Neuronal stem cell (in vitro differentiated cells): Measurements from ENCODE around the gene GYPB.
"Not testable (repeated sequence)": the region's sequence is repeated elsewhere in the genome, so short reads cannot be mapped to it uniquely, and the experiment has no call there.

ENCODE experiments used
- DNase-seq: peaks from one replicate; pipeline ENCODE4 v3.0.0-alpha.2; 2013; ENCODE audit warnings: low spot score
- H2AFZ ChIP-seq: one replicate; pipeline ENCODE4 v1.6.1; 2013; ENCODE audit warnings: mild to moderate bottlenecking, low read length, inconsistent platforms
- H2AK5ac ChIP-seq: 2 replicates; pipeline ENCODE4 v1.6.1; 2013; ENCODE audit warnings: low read depth, mild to moderate bottlenecking, inconsistent platforms, low read length, moderate library complexity, mixed read lengths
- H2BK120ac ChIP-seq: 2 replicates; pipeline ENCODE4 v1.6.1; 2013; ENCODE audit warnings: low read depth, mild to moderate bottlenecking, inconsistent platforms, low read length, moderate library complexity, mixed read lengths
- H2BK12ac ChIP-seq: one replicate; pipeline ENCODE4 v1.6.1; 2013; ENCODE audit warnings: low read length, inconsistent platforms
- H2BK15ac ChIP-seq: 2 replicates; pipeline ENCODE4 v1.6.1; 2013; ENCODE audit warnings: mild to moderate bottlenecking, low read length, inconsistent platforms, mixed read lengths
- H2BK5ac ChIP-seq: one replicate; pipeline ENCODE4 v1.6.1; 2013; ENCODE audit warnings: inconsistent platforms, mild to moderate bottlenecking, low read length, moderate library complexity
- H3K14ac ChIP-seq: one replicate; pipeline ENCODE4 v1.6.1; 2013; ENCODE audit warnings: low read length, inconsistent platforms
- H3K18ac ChIP-seq: 2 replicates; pipeline ENCODE4 v1.6.1; 2013; ENCODE audit warnings: low read length, inconsistent platforms
- H3K23ac ChIP-seq: 2 replicates; pipeline ENCODE4 v1.6.1; 2013; ENCODE audit warnings: low read depth, mild to moderate bottlenecking, mixed read lengths, low read length, inconsistent platforms; ENCODE audit not compliant: poor library complexity
- H3K27ac ChIP-seq: replicated peaks from 3 replicates; pipeline ENCODE4 v1.5.1; 2013; ENCODE audit warnings: low read length, inconsistent platforms
- H3K27me3 ChIP-seq, 3 experiments: 2 replicates each; pipeline ENCODE4 v1.6.1; 2013; ENCODE audit warnings: low read length in 3 of 3, mild to moderate bottlenecking in 2 of 3, inconsistent platforms in 1 of 3, low read depth in 1 of 3, mixed read lengths in 1 of 3, moderate library complexity in 1 of 3; ENCODE audit not compliant: control insufficient read depth in 3 of 3, insufficient read depth in 3 of 3
- H3K36me3 ChIP-seq, 2 donors: replicated peaks in 1 of 2; 2 replicates each; pipeline ENCODE4 v1.6.1; 2013; ENCODE audit warnings: low read length in 2 of 2; ENCODE audit not compliant: control insufficient read depth in 2 of 2, insufficient read depth in 2 of 2
- H3K4ac ChIP-seq: 2 replicates; pipeline ENCODE4 v1.6.1; 2013; ENCODE audit warnings: inconsistent platforms, mild to moderate bottlenecking, low read length, moderate library complexity
- H3K4me1 ChIP-seq, 2 donors: 1 replicate in 1 of 2; 2 replicates in 1 of 2; pipeline ENCODE4 v1.6.1; 2013; ENCODE audit warnings: low read length in 2 of 2, low read depth in 1 of 2; ENCODE audit not compliant: control insufficient read depth in 2 of 2, insufficient read depth in 1 of 2
- H3K4me2 ChIP-seq: one replicate; pipeline ENCODE4 v1.6.1; 2013; ENCODE audit warnings: mild to moderate bottlenecking, low read length, inconsistent platforms; ENCODE audit not compliant: insufficient read depth, poor library complexity, severe bottlenecking
- H3K4me3 ChIP-seq, 2 donors: 2 replicates each; pipeline ENCODE4 v1.5.1; 2013; ENCODE audit warnings: low read length in 2 of 2, mild to moderate bottlenecking in 2 of 2, inconsistent platforms in 1 of 2, moderate library complexity in 1 of 2
- H3K79me1 ChIP-seq: one replicate; pipeline ENCODE4 v1.6.1; 2013; ENCODE audit warnings: low read depth, mild to moderate bottlenecking, inconsistent platforms, low read length, moderate library complexity
- H3K9ac ChIP-seq: one replicate; pipeline ENCODE4 v1.6.1; 2013; ENCODE audit warnings: mild to moderate bottlenecking, low read depth, low read length, inconsistent platforms; ENCODE audit not compliant: poor library complexity
- H3K9me3 ChIP-seq, 2 donors: replicated peaks in 1 of 2; 2 replicates each; pipeline versions ENCODE3 to v1.6.1; 2013; ENCODE audit warnings: low read length in 2 of 2, mild to moderate bottlenecking in 2 of 2, inconsistent platforms in 1 of 2, low read depth in 1 of 2, mixed read lengths in 1 of 2, moderate library complexity in 1 of 2; ENCODE audit not compliant: control insufficient read depth in 2 of 2, insufficient read depth in 1 of 2
- H4K8ac ChIP-seq: one replicate; pipeline ENCODE4 v1.6.1; 2013; ENCODE audit warnings: low read depth, mild to moderate bottlenecking, inconsistent platforms, low read length, moderate library complexity
- H4K91ac ChIP-seq: one replicate; pipeline ENCODE4 v1.6.1; 2013; ENCODE audit warnings: low read length, low read depth, mild to moderate bottlenecking, inconsistent platforms; ENCODE audit not compliant: poor library complexity
- WGBS, 2 donors: extraction: QIAGEN DNeasy Blood & Tissue Kit; methylation state at CpG; one replicate each; pipeline ENCODE4 v1.1.7; 2013; ENCODE audit warnings: missing lambda C conversion rate in 2 of 2, mixed read lengths in 1 of 2; ENCODE audit not compliant: insufficient read length in 2 of 2, insufficient replicate concordance in 1 of 2; ENCODE audit errors: extremely low coverage in 2 of 2; 5-methylcytosine and 5-hydroxymethylcytosine counted together

Gene GYPB

GRCh38 chr4:143950185-143950584, 69.0 kb downstream of the GYPB start:
- H2BK15ac ChIP-seq, H3K27me3 ChIP-seq, H3K79me1 ChIP-seq, H3K27ac ChIP-seq, H2BK12ac ChIP-seq, H3K4me1 ChIP-seq, H3K18ac ChIP-seq, H3K4me2 ChIP-seq, H3K9ac ChIP-seq, H3K14ac ChIP-seq, H4K91ac ChIP-seq, H2BK120ac ChIP-seq, DNase-seq, H3K23ac ChIP-seq, H4K8ac ChIP-seq, H3K36me3 ChIP-seq, H2BK5ac ChIP-seq, H2AFZ ChIP-seq, H2AK5ac ChIP-seq, H3K4ac ChIP-seq, H3K4me3 ChIP-seq, H3K9me3 ChIP-seq: not testable (repeated sequence)
- whole genome bisulfite sequencing, 2 donors, result no CpG with 5 or more reads among the region's 1 CpG

DNA sequence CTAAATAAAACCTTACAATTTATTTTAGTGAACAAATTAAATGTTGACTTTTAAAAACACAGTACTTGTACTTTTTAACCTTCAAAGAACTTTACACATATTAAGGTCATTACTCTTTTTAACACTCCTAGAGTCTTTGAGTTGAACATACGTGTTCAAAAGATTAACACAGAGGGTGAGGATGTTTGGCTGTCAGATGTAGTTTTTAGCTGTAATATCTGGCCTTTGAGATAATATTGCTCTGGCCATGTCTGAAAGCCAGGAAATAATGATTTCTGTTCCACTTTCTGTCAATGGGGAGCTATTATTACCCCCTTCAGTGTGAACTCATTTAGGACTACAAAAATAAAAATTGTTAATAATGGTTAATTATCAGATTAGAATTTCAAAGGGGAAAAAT, 71.7 kb downstream of the GYPB start:
- not testable (repeated sequence) for H3K4ac ChIP-seq, H3K4me1 ChIP-seq, H3K4me2 ChIP-seq, DNase-seq, H2AFZ ChIP-seq, H2BK5ac ChIP-seq, H4K91ac ChIP-seq, H3K18ac ChIP-seq, H3K23ac ChIP-seq, H3K79me1 ChIP-seq, H3K27ac ChIP-seq, H2AK5ac ChIP-seq, H3K14ac ChIP-seq, H3K27me3 ChIP-seq, H2BK15ac ChIP-seq, H2BK120ac ChIP-seq, H3K9me3 ChIP-seq, H2BK12ac ChIP-seq, H3K9ac ChIP-seq, H3K4me3 ChIP-seq, H3K36me3 ChIP-seq, H4K8ac ChIP-seq
- WGBS, 2 donors, result no CpG with 5 or more reads among the region's 1 CpG
